CMK (cell line): Measurements from ENCODE around the gene MAGI1.
"Not testable (repeated sequence)": the region's sequence is repeated elsewhere in the genome, so short reads cannot be mapped to it uniquely, and the experiment has no call there.

ENCODE experiments used
- DNase-seq: peaks from one replicate; pipeline ENCODE4 v3.0.0-alpha.2; 2010; ENCODE audit warnings: low read depth

The MAGI1 gene

DNA sequence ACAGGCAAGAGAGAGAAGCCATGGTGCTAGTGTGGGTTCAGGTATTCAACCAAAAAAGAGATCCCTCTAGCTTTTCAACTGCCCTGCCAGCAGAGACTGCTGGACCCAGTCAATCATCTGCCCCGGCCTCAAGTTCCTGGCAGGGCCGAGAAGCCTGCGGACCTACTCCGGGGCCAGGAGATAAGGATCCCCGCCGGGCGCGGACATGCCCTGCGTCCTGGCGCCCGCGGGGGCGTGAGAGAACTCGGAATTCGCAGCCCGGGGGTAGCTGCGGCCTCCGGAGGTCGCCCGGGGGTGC is 821 bp upstream of the MAGI1 start:
- DNase-seq: no peak

DNA sequence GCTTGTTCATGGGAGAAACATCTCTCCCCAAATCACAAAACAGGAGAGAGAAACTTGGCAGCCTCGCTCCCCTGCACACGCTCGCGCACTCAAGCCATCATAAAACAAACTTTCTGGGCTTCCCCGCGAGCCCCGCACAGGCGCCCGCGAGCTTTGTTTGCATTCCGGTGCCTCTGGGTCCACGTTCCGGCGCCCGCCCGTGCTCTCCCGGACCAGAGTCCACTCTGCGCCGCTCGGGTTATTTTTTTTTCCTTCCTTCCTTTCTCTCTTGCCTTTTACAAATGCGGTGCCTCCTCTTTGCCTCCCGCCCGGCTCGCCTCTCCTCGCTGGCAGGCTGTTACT is 363 bp downstream of the MAGI1 start:
- no peak for DNase-seq

DNA sequence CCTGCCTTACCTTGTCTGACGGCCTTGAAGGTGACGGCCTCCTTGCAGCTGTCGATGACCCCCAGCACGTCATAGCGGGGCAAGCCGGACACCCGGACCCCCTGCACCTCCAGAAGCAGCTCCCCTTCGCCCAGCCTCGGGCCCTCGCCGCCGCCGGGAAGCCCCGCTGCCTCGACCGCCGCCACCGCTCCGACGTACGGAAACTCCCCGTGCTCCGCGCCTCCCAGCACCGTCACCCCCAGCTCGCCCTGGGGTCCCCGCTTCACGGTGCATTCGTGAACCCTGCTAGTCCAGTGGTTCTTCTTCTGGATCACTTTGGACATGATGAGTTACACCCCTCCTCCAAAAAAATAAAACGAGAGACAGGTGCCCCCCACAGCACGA is 740 bp downstream of the MAGI1 start:
- no peak for DNase-seq

GRCh38 chr3:66037330-66037985 is 1.3 kb downstream of the MAGI1 start:
- DNase-seq: no peak

DNA sequence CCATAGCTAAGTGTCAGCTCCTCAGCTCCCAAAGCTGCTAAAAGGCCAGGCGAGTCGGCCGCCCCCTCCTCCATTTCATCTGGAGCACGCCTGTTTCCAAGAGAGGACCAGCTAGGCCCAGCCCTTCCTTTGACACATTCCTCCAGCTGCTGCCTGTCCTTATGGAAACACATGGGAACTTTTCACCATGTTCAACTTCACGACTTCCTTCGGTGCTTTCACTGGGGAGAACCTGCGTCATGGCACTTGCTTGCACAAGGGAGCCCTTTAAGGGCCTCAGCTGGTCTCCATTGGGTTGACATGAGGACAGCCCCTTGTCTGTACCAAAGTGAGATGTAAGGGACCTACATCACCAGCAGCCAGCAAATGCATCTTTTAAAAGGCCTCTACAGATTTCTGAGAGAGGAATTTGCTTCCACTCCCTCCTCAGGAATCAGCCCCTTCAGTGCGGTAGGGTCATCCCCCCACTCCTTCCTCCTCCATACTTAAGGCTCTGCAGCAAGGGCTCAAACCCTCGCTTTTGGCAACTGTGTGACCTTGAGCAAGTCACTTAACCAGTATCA is 2.1 kb downstream of the MAGI1 start:
- no peak for DNase-seq

- DNase-seq: no peak
Observed at GRCh38 chr3:66035763-66036477, 2.8 kb downstream of the MAGI1 start.

GRCh38 chr3:66033241-66034138 is 5.2 kb downstream of the MAGI1 start:
- DNase-seq: no peak

DNA sequence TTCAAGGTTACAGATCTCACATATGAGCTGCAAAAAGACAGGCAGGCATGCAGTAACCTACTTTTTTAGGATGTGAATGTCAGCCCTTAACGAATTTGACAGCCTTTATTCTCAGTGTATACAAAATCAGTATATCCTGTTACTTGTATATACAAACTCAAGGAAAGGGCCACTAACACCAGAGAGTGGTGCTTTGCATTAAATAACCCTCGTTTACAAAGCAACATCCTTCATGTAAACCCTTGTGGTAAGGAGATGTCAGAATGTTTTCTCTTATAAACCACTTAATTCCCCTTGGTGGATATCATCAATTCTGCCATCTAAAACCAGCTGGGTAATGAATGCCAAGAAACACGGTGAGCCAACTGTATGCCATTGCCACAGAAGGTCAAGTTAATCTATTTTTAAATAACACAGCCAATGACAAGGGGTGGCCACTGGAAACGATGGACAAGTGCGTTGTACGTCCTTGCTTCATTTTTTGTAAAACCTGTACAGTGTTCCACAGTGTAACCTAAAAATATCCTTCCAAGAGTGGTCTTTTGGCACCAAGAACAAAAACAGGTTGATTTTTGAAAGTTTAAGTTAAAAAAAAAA is 7.5 kb downstream of the MAGI1 start:
- DNase-seq: no peak

- no peak for DNase-seq
Observed at GRCh38 chr3:66029443-66029842, 9.3 kb downstream of the MAGI1 start.

DNA sequence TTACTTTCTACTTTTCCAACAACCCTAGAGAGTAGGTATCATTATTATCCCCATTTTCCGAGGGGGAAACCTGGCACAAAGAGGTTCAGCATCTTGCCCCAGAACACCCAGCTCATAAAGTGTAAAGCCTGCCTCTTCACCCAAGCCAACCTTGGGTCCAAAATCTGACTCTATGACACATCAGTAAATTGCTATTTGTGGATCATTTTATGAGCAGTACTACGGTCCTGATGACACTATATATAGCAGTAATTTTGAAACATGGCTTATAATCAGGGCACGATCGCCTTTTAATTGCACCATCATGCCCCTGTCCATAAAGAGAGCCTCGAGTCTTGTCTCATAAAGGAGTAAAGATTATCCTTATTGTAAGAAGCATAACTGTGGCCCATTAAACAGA is 9.7 kb downstream of the MAGI1 start:
- no peak for DNase-seq

GRCh38 chr3:66028457-66028856 is 10.3 kb downstream of the MAGI1 start:
- no peak for DNase-seq

DNA sequence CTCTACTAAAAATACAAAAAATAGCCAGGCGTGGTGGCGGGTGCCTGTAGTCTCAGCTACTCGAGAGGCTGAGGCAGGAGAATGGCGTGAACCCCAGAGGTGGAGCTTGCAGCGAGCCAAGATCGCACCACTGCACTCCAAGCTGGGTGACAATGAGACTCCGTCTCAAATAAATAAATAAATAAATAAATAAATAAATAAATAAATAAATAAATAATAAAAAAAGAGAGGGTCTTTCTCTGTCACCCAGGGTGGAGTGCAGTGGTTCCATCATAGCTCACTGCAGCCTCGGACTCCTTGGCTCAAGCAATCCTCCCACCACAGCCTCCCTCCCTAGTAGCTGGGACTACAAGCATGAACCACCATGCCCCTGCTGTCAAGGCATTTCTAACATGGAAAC is 11.6 kb downstream of the MAGI1 start:
- not testable (repeated sequence) for DNase-seq

DNA sequence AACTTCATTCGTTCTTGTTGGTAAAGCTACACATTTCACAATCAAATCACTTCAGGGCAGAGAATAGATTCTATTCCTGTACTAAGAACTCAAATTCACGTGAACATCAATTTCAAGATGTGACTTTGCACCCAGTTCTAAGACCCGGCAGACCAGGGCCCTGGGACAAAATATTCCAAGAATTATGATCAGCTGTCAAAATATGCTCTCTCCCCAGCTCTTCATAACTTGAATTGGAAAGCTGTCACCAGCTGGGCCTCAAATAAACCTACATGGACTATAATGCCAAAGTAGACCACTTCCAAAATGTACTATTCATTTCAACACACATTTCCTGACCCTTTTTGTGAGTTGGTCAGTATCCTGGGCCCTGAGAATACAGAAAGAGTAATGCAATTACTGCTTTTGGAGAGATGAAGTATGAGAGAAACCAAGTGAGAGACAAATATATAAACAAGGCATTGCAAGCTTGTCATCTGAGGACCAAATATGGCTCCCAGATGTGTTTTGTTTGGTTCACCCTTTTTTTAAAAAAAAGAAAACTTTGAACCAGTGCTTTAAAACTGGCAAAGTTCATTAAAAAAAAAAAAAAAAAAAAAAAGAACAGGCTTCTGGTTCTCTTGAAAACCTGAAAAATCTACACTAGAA is 14.9 kb downstream of the MAGI1 start:
- no peak for DNase-seq

DNA sequence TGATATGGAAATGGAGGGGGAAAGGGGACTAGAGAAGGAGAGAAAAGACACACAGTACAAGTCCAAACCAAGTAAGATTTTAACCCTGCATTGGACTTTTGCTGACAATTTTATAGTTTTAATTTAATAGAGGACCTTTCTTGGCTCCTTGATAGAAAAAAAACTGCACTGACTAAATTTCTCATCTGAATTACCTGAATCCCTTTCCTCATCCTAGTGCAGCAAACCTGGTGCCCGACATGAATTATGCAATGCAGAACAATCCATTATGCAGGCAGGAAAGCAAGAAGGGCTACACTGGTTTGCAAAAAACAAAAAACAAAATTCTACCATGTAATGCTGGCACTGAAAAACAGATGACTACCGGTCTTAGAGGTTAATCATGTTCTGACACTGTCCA is 15.5 kb downstream of the MAGI1 start:
- DNase-seq: no peak

DNA sequence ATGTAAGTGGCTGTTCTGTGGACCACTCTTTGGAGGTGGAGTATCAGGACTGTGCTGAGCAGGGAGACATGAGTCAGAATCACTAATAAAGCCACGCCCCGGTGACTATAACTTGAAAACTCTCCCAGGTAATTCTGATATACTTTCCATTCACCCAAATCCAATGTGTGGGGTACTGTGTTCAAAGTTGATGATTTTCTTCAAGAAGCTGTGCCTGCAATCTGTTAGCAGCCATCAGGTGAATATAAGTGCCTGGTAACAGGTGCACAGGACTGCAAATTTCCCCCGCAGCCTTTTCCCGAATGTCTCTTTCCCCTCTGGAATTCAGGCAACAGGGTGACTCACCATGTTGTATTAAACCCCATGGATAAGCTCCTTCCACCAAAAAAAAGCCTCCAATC is 17.0 kb downstream of the MAGI1 start:
- DNase-seq: no peak

- DNase-seq: no peak
Observed at GRCh38 chr3:66019896-66020295, 18.8 kb downstream of the MAGI1 start.

GRCh38 chr3:66018057-66019033 is 20.4 kb downstream of the MAGI1 start:
- DNase-seq: no peak

- DNase-seq: no peak
Observed at GRCh38 chr3:66017591-66017990, 21.1 kb downstream of the MAGI1 start.

DNA sequence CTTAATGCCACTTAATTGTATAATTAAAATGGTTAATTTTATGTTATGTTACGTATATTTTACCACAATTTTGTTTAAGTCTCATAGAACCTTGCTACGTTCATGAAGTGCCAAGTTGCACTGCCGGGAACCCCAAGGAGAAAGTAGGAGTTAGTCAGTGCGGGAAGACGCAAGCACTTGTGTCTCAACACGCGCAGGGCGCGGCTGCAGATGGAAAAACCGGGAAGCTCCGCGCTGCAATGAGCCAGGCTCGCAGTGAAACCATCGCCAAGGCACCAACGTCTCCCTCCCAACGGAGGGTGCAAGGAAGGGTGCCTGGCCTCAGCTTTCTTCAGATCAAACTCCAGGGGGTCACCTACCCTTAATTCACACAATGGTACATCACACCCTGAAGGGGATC is 21.6 kb downstream of the MAGI1 start:
- DNase-seq: no peak

- no peak for DNase-seq
Observed at GRCh38 chr3:66015841-66016240, 22.9 kb downstream of the MAGI1 start.

GRCh38 chr3:66014651-66015050 is 24.1 kb downstream of the MAGI1 start:
- no peak for DNase-seq
